Measurements from ENCODE around the gene CCDC90B. TPM values are rescaled to one million over a fixed set of nuclear protein-coding genes. Genes with fewer than 3 reads are reported as not detected.

Gene CCDC90B
- polyA plus RNA-seq, 1 of the 3 experiments (the other 2 are of a cell fraction): 47.9 TPM

DNA sequence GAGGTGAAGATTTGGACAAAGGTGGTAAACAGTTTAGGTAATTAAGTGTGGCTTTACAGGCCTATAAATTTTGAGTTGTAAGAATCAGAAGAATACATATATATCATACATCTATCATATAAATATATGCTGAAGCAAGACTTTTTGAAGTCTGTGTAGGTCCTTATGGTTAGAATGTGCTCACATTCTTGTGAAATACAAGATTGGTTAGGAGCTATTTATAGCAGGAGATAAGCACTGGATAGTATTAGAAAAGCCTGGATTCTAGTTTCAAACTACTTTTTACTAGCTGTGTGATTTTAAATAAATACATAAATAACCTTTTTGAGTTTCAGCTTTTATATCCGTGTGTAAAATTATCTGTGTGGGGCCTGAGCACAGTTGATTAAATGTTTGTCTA, 50.3 kb downstream of the CCDC90B start:
- H3K9me2 ChIP-seq: no peaks in the 10 kb centered on the region
- no peaks in the 10 kb centered on the region for H3K27me3 ChIP-seq (ENCODE audit: insufficient read depth)
- H3K4me3 ChIP-seq (ENCODE audit: low read depth in 2 of 2, low read length in 1 of 2): no peak overlapping the region
- no peaks in the 10 kb centered on the region for H3K79me2 ChIP-seq (ENCODE audit: insufficient read depth)
- no peaks in the 10 kb centered on the region for H3F3A ChIP-seq (replicated peaks; ENCODE audit: insufficient read depth)
- no peak for DNase-seq
- POLR2A ChIA-PET: no interaction called here
- H3K4me1 ChIP-seq (ENCODE audit: control insufficient read depth in 1 of 2, insufficient read depth in 2 of 2, low read depth in 1 of 2, low read length in 1 of 2): no peaks in the 10 kb centered on the region
- H4K20me1 ChIP-seq (ENCODE audit: insufficient read depth): no peaks in the 10 kb centered on the region
- TF ChIP-seq POLR2AphosphoS5 (IDR thresholded peaks at IDR 0.05; ENCODE audit: low read depth, low read length) (no peak), NRF1 (IDR thresholded peaks at IDR 0.05; ENCODE audit: low read depth, low read length) (no peak), PBX3 (IDR thresholded peaks at IDR 0.05) (no peak)
- TF ChIP-seq, protein P1, sequence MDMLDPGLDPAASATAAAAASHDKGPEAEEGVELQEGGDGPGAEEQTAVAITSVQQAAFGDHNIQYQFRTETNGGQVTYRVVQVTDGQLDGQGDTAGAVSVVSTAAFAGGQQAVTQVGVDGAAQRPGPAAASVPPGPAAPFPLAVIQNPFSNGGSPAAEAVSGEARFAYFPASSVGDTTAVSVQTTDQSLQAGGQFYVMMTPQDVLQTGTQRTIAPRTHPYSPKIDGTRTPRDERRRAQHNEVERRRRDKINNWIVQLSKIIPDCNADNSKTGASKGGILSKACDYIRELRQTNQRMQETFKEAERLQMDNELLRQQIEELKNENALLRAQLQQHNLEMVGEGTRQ (IDR thresholded peaks at IDR 0.05; ENCODE audit: borderline replicate concordance, low read depth, low read length): no peak
- WGBS (ENCODE audit: low lambda C conversion rate): 79% methylated on average over 1 of the region's 1 CpG
- no peak overlapping the region for H2AFZ ChIP-seq (ENCODE audit: low read depth)
- H3K27ac ChIP-seq (ENCODE audit: low read depth in 2 of 2, low read length in 1 of 2): no peak overlapping the region
- no peak overlapping the region for H3K4me2 ChIP-seq
- no peaks in the 10 kb centered on the region for H3K9me3 ChIP-seq
- CTCF ChIA-PET: interaction anchor here (0.9 to 1.9 kb wide), 6 partner anchors 14 to 592 kb away, joined by 3 to 10 read pairs (median 4); no protein-coding TSS in a partner anchor
- no peaks in the 10 kb centered on the region for H3K36me3 ChIP-seq (replicated peaks in 1 of 2; ENCODE audit: control insufficient read depth in 1 of 2, insufficient read depth in 2 of 2, low read length in 1 of 2)
- no peak overlapping the region for H3K9ac ChIP-seq

DNA sequence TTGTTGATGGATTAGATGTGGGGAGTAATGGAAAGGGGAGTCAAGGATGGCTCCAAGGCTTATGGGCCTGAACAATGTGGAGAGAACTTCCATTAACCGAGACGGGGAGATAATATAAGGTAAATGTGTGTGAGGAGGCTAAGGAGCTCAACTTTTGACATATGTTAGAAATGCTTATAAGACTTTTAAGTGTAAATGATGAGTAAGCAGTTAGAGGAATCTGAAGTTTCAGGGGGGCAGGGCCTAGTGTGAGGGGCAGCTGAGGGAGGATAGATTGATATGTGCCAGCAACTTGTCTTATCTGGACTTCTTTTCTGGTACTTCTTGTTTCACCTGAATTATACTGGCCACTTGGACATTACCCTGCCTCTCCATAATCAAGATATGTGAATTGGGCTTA, 62.7 kb downstream of the CCDC90B start:
- WGBS (ENCODE audit: low lambda C conversion rate): 91% methylated on average over 2 of the region's 2 CpGs
- Histone ChIP-seq H3F3A (replicated peaks; ENCODE audit: insufficient read depth) (no peaks in the 10 kb centered on the region), H3K4me2 (no peak overlapping the region), H3K27ac (ENCODE audit: low read depth in 2 of 2, low read length in 1 of 2) (no peak overlapping the region), H3K27me3 (ENCODE audit: insufficient read depth) (no peaks in the 10 kb centered on the region), H3K9me2 (no peaks in the 10 kb centered on the region), H3K9me3 (no peaks in the 10 kb centered on the region), H3K36me3 (replicated peaks in 1 of 2; ENCODE audit: control insufficient read depth in 1 of 2, insufficient read depth in 2 of 2, low read length in 1 of 2) (no peaks in the 10 kb centered on the region), H3K9ac (no peak overlapping the region), H3K4me3 (ENCODE audit: low read depth in 2 of 2, low read length in 1 of 2) (no peak overlapping the region), H3K4me1 (ENCODE audit: control insufficient read depth in 1 of 2, insufficient read depth in 2 of 2, low read depth in 1 of 2, low read length in 1 of 2) (no peaks in the 10 kb centered on the region), H3K79me2 (ENCODE audit: insufficient read depth) (no peaks in the 10 kb centered on the region), H2AFZ (ENCODE audit: low read depth) (no peak overlapping the region), H4K20me1 (ENCODE audit: insufficient read depth) (no peaks in the 10 kb centered on the region)
- TF ChIP-seq ELF1 (IDR thresholded peaks at IDR 0.05) (no peak), TAF1 (IDR thresholded peaks at IDR 0.05; ENCODE audit: borderline replicate concordance, low read depth, low read length) (no peak), EP300 (IDR thresholded peaks at IDR 0.05; ENCODE audit: borderline replicate concordance in 1 of 2, low read depth in 1 of 2, low read length in 1 of 2) (no peak), NFIC (IDR thresholded peaks at IDR 0.05; ENCODE audit: borderline replicate concordance) (no peak), EZH2phosphoT487 (IDR thresholded peaks at IDR 0.05; ENCODE audit: borderline replicate concordance, low read depth) (no peak), RFX5 (IDR thresholded peaks at IDR 0.05; ENCODE audit: low read length) (no peak), JUND (IDR thresholded peaks at IDR 0.05) (no peak), USF1 (IDR thresholded peaks at IDR 0.05; ENCODE audit: borderline replicate concordance, low read depth) (no peak), PBX3 (IDR thresholded peaks at IDR 0.05) (no peak), YY1 (IDR thresholded peaks at IDR 0.05; ENCODE audit: low read depth) (no peak), CHD2 (IDR thresholded peaks at IDR 0.05; ENCODE audit: low read length, partially characterized antibody) (no peak), SMC3 (IDR thresholded peaks at IDR 0.05; ENCODE audit: low read depth, low read length) (no peak), GABPA (IDR thresholded peaks at IDR 0.05; ENCODE audit: low read depth) (no peak)
- TF ChIP-seq, protein P2, sequence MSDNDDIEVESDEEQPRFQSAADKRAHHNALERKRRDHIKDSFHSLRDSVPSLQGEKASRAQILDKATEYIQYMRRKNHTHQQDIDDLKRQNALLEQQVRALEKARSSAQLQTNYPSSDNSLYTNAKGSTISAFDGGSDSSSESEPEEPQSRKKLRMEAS (IDR thresholded peaks at IDR 0.05; ENCODE audit: low read depth): no peak
- TF ChIP-seq, protein P3, sequence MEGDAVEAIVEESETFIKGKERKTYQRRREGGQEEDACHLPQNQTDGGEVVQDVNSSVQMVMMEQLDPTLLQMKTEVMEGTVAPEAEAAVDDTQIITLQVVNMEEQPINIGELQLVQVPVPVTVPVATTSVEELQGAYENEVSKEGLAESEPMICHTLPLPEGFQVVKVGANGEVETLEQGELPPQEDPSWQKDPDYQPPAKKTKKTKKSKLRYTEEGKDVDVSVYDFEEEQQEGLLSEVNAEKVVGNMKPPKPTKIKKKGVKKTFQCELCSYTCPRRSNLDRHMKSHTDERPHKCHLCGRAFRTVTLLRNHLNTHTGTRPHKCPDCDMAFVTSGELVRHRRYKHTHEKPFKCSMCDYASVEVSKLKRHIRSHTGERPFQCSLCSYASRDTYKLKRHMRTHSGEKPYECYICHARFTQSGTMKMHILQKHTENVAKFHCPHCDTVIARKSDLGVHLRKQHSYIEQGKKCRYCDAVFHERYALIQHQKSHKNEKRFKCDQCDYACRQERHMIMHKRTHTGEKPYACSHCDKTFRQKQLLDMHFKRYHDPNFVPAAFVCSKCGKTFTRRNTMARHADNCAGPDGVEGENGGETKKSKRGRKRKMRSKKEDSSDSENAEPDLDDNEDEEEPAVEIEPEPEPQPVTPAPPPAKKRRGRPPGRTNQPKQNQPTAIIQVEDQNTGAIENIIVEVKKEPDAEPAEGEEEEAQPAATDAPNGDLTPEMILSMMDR (IDR thresholded peaks at IDR 0.05): no peak
- ChIA-PET POLR2A (no interaction called here), CTCF (interaction anchor here (0.6 to 1.0 kb wide), 3 partner anchors 26 to 915 kb away, joined by 3 to 4 read pairs (median 3); no protein-coding TSS in a partner anchor)
- no peak for DNase-seq

All from SK-N-SH (cell line).